ENCODE measurements around the gene RAMACL. TPM values are rescaled to one million over a fixed set of nuclear protein-coding genes. Genes with fewer than 3 reads are reported as not detected.
"Not testable (repeated sequence)": the region's sequence is repeated elsewhere in the genome, so short reads cannot be mapped to it uniquely, and the experiment has no call there.

Gene RAMACL
- total RNA-seq, 1 experiment from 2014 or later, result 0.28 TPM

DNA sequence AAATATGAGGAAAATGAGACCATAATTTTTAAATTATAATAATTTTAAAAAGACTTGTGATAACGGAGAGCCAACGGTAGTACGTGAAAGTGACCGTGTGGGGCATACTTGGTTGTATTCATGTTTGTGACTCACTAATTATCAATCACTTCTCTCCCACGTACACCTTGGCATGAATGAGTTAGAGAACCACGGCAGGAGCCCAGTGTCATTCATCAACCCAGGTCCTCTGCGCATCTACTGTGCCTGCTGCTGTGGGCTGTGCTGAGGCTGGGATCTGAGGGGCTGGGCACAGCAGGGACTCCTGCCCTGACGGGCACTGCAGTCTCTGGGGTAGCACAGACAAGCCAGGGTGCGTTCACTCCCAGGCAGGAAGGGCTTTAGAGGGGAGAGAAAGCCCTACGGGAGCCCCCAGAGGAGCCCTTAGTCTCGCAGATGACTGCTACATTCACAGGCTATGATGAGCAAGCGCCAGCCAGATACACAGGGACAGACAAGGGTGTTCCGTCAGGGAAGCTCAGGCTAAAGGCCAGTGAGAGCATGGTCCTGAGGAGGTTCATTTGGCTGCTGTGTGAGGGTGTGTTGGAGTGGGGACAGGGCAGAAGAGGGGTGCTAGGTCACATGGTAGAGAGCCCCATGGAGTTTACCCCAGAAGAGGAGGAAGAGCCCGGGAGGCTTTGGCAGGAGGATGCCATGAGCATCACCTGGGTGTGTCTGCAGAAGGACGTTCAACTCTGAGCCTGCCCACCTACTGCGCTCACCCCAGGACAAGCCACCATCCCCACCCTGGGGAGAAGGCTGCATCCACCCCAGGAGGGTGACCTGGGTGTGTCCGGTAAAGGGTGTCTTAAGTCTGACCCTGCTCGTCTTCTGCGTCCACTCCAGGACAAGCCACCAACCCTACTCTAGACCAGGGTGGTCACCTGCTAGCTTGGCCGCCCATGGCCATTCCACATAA is 48.8 kb upstream of the RAMACL start:
- TF ChIP-seq, protein P1, sequence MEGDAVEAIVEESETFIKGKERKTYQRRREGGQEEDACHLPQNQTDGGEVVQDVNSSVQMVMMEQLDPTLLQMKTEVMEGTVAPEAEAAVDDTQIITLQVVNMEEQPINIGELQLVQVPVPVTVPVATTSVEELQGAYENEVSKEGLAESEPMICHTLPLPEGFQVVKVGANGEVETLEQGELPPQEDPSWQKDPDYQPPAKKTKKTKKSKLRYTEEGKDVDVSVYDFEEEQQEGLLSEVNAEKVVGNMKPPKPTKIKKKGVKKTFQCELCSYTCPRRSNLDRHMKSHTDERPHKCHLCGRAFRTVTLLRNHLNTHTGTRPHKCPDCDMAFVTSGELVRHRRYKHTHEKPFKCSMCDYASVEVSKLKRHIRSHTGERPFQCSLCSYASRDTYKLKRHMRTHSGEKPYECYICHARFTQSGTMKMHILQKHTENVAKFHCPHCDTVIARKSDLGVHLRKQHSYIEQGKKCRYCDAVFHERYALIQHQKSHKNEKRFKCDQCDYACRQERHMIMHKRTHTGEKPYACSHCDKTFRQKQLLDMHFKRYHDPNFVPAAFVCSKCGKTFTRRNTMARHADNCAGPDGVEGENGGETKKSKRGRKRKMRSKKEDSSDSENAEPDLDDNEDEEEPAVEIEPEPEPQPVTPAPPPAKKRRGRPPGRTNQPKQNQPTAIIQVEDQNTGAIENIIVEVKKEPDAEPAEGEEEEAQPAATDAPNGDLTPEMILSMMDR (conservative IDR thresholded peaks at IDR 0.05), result no peak

DNA sequence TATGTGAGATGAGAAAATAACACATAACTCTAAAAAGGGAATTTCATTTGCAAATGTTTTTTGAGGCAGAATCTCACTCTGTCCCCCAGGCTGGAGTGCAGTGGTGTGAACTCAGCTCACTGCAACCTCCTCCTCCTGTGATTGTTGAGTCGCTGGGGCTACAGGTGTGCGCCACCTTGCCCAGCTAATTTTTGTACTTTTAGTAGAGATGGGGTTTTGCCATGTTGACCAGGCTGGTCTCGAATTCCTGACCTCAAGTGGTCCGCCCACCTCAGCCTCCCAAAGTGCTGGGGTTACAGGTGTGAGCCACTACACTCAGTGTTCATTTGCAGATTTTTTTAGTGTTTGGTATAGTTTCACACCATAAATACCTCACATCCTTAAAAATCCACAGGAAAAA is 48.1 kb upstream of the RAMACL start:
- not testable (repeated sequence) for H2BK12ac ChIP-seq (ENCODE audit: insufficient read length, low read depth, low read length); H2AK5ac ChIP-seq (ENCODE audit: insufficient read length, low read length); DNase-seq; H3K79me2 ChIP-seq (ENCODE audit: insufficient read depth, low read length); H3K14ac ChIP-seq (ENCODE audit: insufficient read depth, low read length); H3K23ac ChIP-seq (ENCODE audit: insufficient read length, low read depth, low read length); H3K4ac ChIP-seq (ENCODE audit: low read depth, low read length); H2BK15ac ChIP-seq (ENCODE audit: low read depth, low read length); H4K20me1 ChIP-seq (ENCODE audit: control insufficient read depth, insufficient read depth, insufficient read length); H2BK20ac ChIP-seq (ENCODE audit: low read depth, low read length, poor library complexity, severe bottlenecking); H3K56ac ChIP-seq (ENCODE audit: insufficient read length, low read depth, low read length); H3T11ph ChIP-seq (ENCODE audit: low read length); H4K91ac ChIP-seq (ENCODE audit: insufficient read length, low read depth, low read length); H4K5ac ChIP-seq (ENCODE audit: insufficient read length, low read depth, low read length); H3K79me1 ChIP-seq (ENCODE audit: insufficient read depth, low read depth, low read length, poor library complexity, severe bottlenecking); H3K4me1 ChIP-seq (ENCODE audit: insufficient read depth, low read length); H3K9me3 ChIP-seq (ENCODE audit: control insufficient read depth, low read depth, low read length); H3K9me3 Mint-ChIP-seq; H3K27ac Mint-ChIP-seq; H3K4me2 ChIP-seq (ENCODE audit: insufficient read depth, insufficient read length, low read length); H3K27me3 ChIP-seq (ENCODE audit: insufficient read depth, low read length); H2BK120ac ChIP-seq (ENCODE audit: low read depth, low read length, poor library complexity, severe bottlenecking); H3K4me3 Mint-ChIP-seq; H3K27ac ChIP-seq (ENCODE audit: insufficient read length, low read depth, low read length); H3K23me2 ChIP-seq (ENCODE audit: insufficient read length, low read depth, low read length, poor library complexity, severe bottlenecking); H3K9ac ChIP-seq (ENCODE audit: extremely low read depth, insufficient read length, low read length); H2BK5ac ChIP-seq (ENCODE audit: insufficient read length, low read length); H2AFZ ChIP-seq (ENCODE audit: low read length); H4K8ac ChIP-seq (replicated peaks; ENCODE audit: insufficient read length, low read depth, low read length); H3K36me3 Mint-ChIP-seq (ENCODE audit: insufficient read depth in 1 of 3, low read depth in 3 of 3); H3K18ac ChIP-seq (ENCODE audit: insufficient read length, low read depth, low read length)
- H3K27me3 Mint-ChIP-seq (ENCODE audit: low read depth), result peaks cover 33% of the 10 kb centered on the region
- WGBS (ENCODE audit: extremely low coverage, insufficient read length, low lambda C conversion rate), result no CpG with 5 or more reads among the region's 4 CpGs
- peaks cover 28 to 30% of the 10 kb centered on the region in 2 experiments for H3K4me1 Mint-ChIP-seq

More for the DNA sequence above, 48.8 kb upstream of the RAMACL start:
- no peaks in the 10 kb centered on the region; the same call in 1 of the 2 replicates for H3K4me1 ChIP-seq (ENCODE audit: insufficient read depth, low read length)
- H3K9me3 Mint-ChIP-seq, result no peaks in the 10 kb centered on the region
- no peaks in the 10 kb centered on the region for H3K79me1 ChIP-seq (ENCODE audit: insufficient read depth, low read depth, low read length, poor library complexity, severe bottlenecking)
- no peaks in the 10 kb centered on the region for H3K36me3 Mint-ChIP-seq (ENCODE audit: insufficient read depth in 1 of 3, low read depth in 3 of 3)
- no peaks in the 10 kb centered on the region for H3K9me3 ChIP-seq (ENCODE audit: control insufficient read depth, low read depth, low read length)
- H4K5ac ChIP-seq (ENCODE audit: insufficient read length, low read depth, low read length), result no peak overlapping the region
- no peak overlapping the region for H3T11ph ChIP-seq (ENCODE audit: low read length)
- H3K23me2 ChIP-seq (ENCODE audit: insufficient read length, low read depth, low read length, poor library complexity, severe bottlenecking), result no peaks in the 10 kb centered on the region
- no peak overlapping the region for H2AK5ac ChIP-seq (ENCODE audit: insufficient read length, low read length)
- peak; percentile 26 for DNase-seq
- no peak overlapping the region for H2BK15ac ChIP-seq (ENCODE audit: low read depth, low read length)
- H3K27me3 Mint-ChIP-seq (ENCODE audit: low read depth), result peaks cover 30% of the 10 kb centered on the region
- H2BK12ac ChIP-seq (ENCODE audit: insufficient read length, low read depth, low read length), result no peak overlapping the region
- H3K27ac Mint-ChIP-seq, result no peak overlapping the region
- peaks cover 23 to 29% of the 10 kb centered on the region in 2 experiments for H3K4me1 Mint-ChIP-seq
- H3K4me3 Mint-ChIP-seq, result no peak overlapping the region
- H3K4ac ChIP-seq (ENCODE audit: low read depth, low read length), result no peak overlapping the region
- H3K27ac ChIP-seq (ENCODE audit: insufficient read length, low read depth, low read length), result no peak overlapping the region
- H3K27me3 ChIP-seq (ENCODE audit: insufficient read depth, low read length), result no peaks in the 10 kb centered on the region
- no peak overlapping the region; the same call in 1 of the 2 replicates for H3K14ac ChIP-seq (ENCODE audit: insufficient read depth, low read length)
- H2BK20ac ChIP-seq (ENCODE audit: low read depth, low read length, poor library complexity, severe bottlenecking), result no peak overlapping the region
- no peaks in the 10 kb centered on the region for H4K20me1 ChIP-seq (ENCODE audit: control insufficient read depth, insufficient read depth, insufficient read length)
- H3K9ac ChIP-seq (ENCODE audit: extremely low read depth, insufficient read length, low read length), result no peak overlapping the region
- no peak overlapping the region for H3K4me2 ChIP-seq (ENCODE audit: insufficient read depth, insufficient read length, low read length)
- no peak overlapping the region for H4K91ac ChIP-seq (ENCODE audit: insufficient read length, low read depth, low read length)
- no peak overlapping the region for H2BK120ac ChIP-seq (ENCODE audit: low read depth, low read length, poor library complexity, severe bottlenecking)
- no CpG with 5 or more reads among the region's 20 CpGs for WGBS (ENCODE audit: extremely low coverage, insufficient read length, low lambda C conversion rate)
- no peaks in the 10 kb centered on the region for H3K79me2 ChIP-seq (ENCODE audit: insufficient read depth, low read length)
- H2AFZ ChIP-seq (ENCODE audit: low read length), result no peak overlapping the region
- no peak overlapping the region for H3K56ac ChIP-seq (ENCODE audit: insufficient read length, low read depth, low read length)
- H4K8ac ChIP-seq (replicated peaks; ENCODE audit: insufficient read length, low read depth, low read length), result no peak overlapping the region
- H3K23ac ChIP-seq (ENCODE audit: insufficient read length, low read depth, low read length), result no peak overlapping the region
- no peak overlapping the region for H2BK5ac ChIP-seq (ENCODE audit: insufficient read length, low read length)
- no peak overlapping the region for H3K18ac ChIP-seq (ENCODE audit: insufficient read length, low read depth, low read length)

Measured in H9 (cell line).